ENCODE results near the gene TELO2. TPM values are rescaled to one million over a fixed set of nuclear protein-coding genes. Genes with fewer than 3 reads are reported as not detected.

TELO2 gene
- total and polyA plus RNA-seq, 4 donors, result 12.9 to 19.3 (median 16.2) TPM

- Histone ChIP-seq H3K4me1 (ENCODE audit: control insufficient read depth in 4 of 4, insufficient read depth in 4 of 4, low read length in 3 of 4) (peaks cover 9 to 22% (median 16%) of the 10 kb centered on the region in 4 donors), H3K27me3 (ENCODE audit: control insufficient read depth in 4 of 4, insufficient read depth in 4 of 4, low read length in 3 of 4) (no peaks in the 10 kb centered on the region), H3K9me3 (ENCODE audit: control insufficient read depth in 4 of 4, low read length in 3 of 4) (no peaks in the 10 kb centered on the region), H3K9ac (ENCODE audit: low read depth in 1 of 2, low read length in 2 of 2) (no peak overlapping the region), H3K36me3 (ENCODE audit: control insufficient read depth in 4 of 4, insufficient read depth in 3 of 4, low read depth in 1 of 4, low read length in 3 of 4) (peaks cover 0 to 38% (median 22%) of the 10 kb centered on the region in 4 donors), H3K4me3 (ENCODE audit: low read depth in 1 of 3, low read length in 3 of 3) (no peak overlapping the region), H3K27ac (ENCODE audit: low read depth in 1 of 2, low read length in 2 of 2) (no peak overlapping the region)
- no peak for DNase-seq (ENCODE audit: low spot score)
- WGBS, result 96% methylated on average over 25 of the region's 25 CpGs
- TF ChIP-seq JUND (IDR thresholded peaks at IDR 0.05), result no peak
- no peak for TF ChIP-seq RXRA (IDR thresholded peaks at IDR 0.05)
- TF ChIP-seq HNF4G (IDR thresholded peaks at IDR 0.05), result no peak
- TF ChIP-seq NR2F2 (IDR thresholded peaks at IDR 0.05), result no peak
- no peak for TF ChIP-seq FOXA2 (IDR thresholded peaks at IDR 0.05)
- no peak for TF ChIP-seq TAF1 (conservative IDR thresholded peaks at IDR 0.05)
- TF ChIP-seq EGR1 (IDR thresholded peaks at IDR 0.05; ENCODE audit: low read depth in 2 of 2), result no peak
- TF ChIP-seq REST (IDR thresholded peaks at IDR 0.05), result no peak
- no peak for TF ChIP-seq SP1 (IDR thresholded peaks at IDR 0.05)
Measured at GRCh38 chr16:1495889-1496262, 2.7 kb downstream of the TELO2 start.

GRCh38 chr16:1496464-1496863 is 3.3 kb downstream of the TELO2 start:
- H3K9me3 ChIP-seq (ENCODE audit: control insufficient read depth in 4 of 4, low read length in 3 of 4), result no peaks in the 10 kb centered on the region
- no peak overlapping the region for H3K27ac ChIP-seq (ENCODE audit: low read depth in 1 of 2, low read length in 2 of 2)
- H3K4me1 ChIP-seq (ENCODE audit: control insufficient read depth in 4 of 4, insufficient read depth in 4 of 4, low read length in 3 of 4), result peaks cover 9 to 22% (median 16%) of the 10 kb centered on the region in 4 donors
- 97% methylated on average over 25 of the region's 25 CpGs for WGBS
- no peak overlapping the region for H3K4me3 ChIP-seq (ENCODE audit: low read depth in 1 of 3, low read length in 3 of 3)
- H3K36me3 ChIP-seq (ENCODE audit: control insufficient read depth in 4 of 4, insufficient read depth in 3 of 4, low read depth in 1 of 4, low read length in 3 of 4), result peaks cover 0 to 44% (median 26%) of the 10 kb centered on the region in 4 donors
- no peak for DNase-seq (ENCODE audit: low spot score)
- H3K9ac ChIP-seq (ENCODE audit: low read depth in 1 of 2, low read length in 2 of 2), result no peak overlapping the region
- TF ChIP-seq ATF3 (IDR thresholded peaks at IDR 0.05) (no peak), FOXA1 (IDR thresholded peaks at IDR 0.05) (no peak), SP1 (IDR thresholded peaks at IDR 0.05) (no peak), GABPA (IDR thresholded peaks at IDR 0.05 in 1 of 2, conservative IDR thresholded peaks at IDR 0.05 in 1 of 2) (no peak), NR2F2 (IDR thresholded peaks at IDR 0.05) (no peak), JUND (IDR thresholded peaks at IDR 0.05) (no peak), EGR1 (IDR thresholded peaks at IDR 0.05; ENCODE audit: low read depth in 2 of 2) (no peak), FOXA2 (IDR thresholded peaks at IDR 0.05) (no peak), RXRA (IDR thresholded peaks at IDR 0.05) (no peak), RAD21 (IDR thresholded peaks at IDR 0.05) (no peak), ZBTB33 (IDR thresholded peaks at IDR 0.05) (no peak), HNF4A (conservative IDR thresholded peaks at IDR 0.05) (no peak), MAX (IDR thresholded peaks at IDR 0.05) (no peak), TAF1 (conservative IDR thresholded peaks at IDR 0.05) (no peak), HNF4G (IDR thresholded peaks at IDR 0.05) (no peak), YY1 (IDR thresholded peaks at IDR 0.05) (no peak), REST (IDR thresholded peaks at IDR 0.05) (no peak), CTCF (IDR thresholded peaks at IDR 0.05; ENCODE audit: low read depth, low read length, missing input control) (no peak)
- H3K27me3 ChIP-seq (ENCODE audit: control insufficient read depth in 4 of 4, insufficient read depth in 4 of 4, low read length in 3 of 4), result no peaks in the 10 kb centered on the region
